ENCODE data around the gene ANXA5.
"Not testable (repeated sequence)": the region's sequence is repeated elsewhere in the genome, so short reads cannot be mapped to it uniquely, and the experiment has no call there.

The ANXA5 gene

DNA sequence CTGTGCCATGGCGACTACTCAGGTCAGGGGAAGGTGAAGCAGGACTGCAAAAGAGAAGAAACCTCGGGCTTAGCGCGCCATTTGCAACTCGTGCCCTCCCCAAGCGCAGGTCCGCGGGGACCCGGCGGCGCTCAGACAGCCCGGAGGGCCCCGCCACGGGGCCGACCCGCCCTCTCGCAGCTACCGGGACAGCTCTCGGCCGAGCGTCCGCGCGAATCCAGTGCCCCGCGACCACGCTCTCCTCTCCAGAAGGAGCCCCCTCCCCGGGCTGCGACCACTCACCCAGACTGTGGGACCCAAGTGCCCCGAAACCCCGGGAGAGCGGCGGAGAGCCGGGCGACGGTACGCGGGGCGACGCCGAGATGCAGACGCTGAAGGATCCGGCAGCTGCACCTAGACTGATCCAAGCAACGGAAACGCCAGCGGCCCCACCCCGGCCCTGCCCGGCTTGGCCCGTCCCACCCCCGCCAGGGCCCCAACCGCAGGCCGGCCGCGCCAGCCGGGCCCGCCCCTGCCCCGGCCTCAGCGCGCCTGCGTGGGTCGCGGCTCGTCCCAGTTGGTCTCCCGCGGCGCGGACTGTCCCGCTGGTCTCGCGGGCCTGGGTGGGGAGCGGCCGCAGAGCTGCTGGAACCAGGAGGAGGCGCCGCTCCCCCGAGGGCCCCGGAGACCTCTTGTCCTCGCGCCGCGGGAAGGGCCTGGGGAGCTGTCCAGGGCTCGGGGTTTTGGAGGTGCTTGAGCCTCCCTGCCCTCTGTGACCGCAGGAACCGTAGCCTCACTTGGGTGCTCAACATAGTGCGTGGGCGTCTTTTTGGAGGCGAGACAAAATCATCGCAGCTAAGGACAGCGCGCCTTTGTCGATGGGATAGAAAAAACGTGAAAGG, at the start of gene ANXA5:
TSS of gene ANXA5 (minus strand) at position 400 of the 881 bp plus-strand sequence. CDS start at position 9, 391 bp downstream.
- DNase-seq (ENCODE audit: low read depth in 2 of 2) = peak; percentile 24 to 49

DNA sequence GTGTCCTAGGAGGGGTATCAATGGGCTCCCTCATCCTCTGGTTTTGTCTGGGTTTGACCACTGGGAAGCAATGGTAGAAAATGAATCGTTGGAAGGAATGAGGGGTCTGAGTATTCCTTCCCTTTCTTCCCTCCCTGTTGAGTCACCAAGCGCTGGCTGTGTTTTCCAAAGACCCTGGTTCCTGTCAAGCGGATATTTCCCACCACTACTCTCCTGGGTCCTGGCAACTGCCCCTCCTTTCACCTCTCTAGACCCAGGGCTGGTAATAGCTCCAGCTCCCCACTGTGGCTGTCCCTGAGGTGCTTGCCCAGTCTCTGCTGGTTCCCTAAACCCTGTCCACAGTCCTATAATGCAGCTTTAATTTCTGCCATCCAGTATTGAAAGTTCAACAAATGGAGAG, 46.0 kb upstream of the ANXA5 start:
- DNase-seq (ENCODE audit: low read depth in 2 of 2) = no peak

DNA sequence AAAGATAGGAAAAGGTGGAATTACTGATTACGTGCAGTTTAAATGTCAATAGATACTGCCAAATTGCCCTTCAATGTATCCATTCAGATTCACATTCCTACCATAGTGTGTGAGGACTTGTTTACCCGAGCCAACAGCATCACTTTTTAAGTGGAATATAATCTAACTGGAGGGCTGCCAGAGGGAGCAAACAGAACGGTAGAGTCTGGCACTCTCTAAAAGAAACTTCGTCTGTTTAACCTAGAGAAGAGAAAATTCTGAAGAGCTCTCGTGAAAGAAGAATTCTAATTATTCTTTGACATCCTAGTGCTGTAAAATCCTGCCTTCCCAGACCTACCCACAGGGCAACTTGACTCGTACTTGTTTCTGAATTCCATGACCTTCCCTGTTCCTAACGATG, 45.0 kb upstream of the ANXA5 start:
- no peak for DNase-seq (ENCODE audit: low read depth in 2 of 2)

DNA sequence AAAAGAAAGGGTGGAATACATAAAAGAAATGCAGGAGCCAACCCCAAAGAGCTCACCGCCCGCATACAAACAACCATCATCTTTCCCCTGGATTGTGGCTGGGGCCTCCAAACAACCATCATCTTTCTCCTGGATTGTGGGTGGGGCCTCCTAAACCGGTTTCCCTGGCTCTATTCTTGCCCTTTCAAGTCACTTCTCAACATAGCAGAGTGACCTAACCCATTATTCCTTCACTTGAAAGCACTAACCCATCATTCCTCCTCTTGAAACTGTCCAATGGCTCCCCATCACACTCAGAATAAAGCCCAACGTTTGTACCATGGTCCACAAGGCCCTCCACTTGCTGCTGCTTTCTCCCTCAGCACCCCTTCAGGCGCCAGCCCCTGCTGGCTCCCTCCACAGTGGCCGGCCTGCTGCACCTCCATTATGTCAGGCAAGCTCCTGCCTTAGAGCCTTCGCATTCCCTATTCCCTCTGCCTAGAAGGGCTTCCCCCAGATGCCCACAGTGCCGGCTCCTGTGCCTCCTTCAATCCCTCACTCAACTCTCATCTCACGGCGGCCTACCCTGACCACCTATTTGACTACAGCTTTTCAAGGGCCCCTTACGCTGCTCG, 44.1 kb upstream of the ANXA5 start:
- DNase-seq (ENCODE audit: low read depth in 2 of 2) = no peak

DNA sequence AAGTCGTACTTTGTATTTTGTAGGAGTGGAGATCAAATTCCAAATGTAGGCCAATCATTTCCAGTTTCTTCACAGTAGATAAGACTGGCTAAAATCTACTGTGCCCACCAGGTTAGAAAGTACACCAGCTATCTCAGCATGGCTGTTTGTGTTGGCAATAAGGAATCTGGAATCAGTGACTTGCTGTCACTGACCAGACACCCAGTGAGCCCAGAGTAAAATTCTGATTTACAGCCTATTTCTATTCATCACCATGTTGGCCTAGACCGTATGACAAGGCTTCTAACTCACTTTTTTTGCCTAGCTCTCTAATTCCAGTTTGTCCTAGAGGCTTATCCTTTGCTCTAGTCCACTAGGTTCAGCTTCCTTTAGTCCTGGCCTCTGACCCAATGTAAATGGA, 42.8 kb upstream of the ANXA5 start:
- no peak for DNase-seq (ENCODE audit: low read depth in 2 of 2)

DNA sequence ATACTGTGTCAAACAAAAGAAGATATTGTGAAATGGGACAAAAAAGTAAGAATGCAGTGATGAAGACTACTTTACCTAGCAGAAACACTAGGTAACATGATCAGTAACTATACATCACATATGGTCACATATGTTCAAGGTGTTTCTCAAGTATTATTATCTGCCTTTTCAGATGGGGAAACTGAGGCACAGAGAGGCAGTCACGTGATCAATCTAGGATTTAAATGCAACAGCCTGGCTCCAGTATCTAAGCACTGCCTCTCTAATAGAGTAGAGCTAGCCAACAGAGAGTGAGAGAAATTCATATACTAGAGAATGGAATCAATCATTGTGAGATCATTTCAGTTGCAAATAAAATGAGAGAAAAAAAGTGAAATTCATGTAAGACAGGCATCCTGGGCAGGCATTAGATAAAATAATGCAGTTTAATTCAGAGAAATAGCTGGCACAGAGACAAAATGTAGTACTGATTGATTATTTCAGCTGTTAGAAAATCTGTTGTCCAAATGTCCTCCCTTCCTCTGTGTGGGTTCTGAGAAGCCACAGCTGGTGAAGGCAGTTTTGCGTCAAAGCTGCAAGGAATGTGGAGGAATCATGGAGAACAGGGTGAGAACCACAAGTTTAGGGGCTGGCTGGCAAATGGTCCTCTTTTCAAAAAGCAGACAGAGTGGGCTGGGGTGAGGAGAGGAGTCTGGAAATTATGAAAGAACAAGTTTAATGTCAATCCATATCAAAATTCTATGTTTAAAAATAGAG, 42.2 kb upstream of the ANXA5 start:
- DNase-seq (ENCODE audit: low read depth in 2 of 2) = no peak

DNA sequence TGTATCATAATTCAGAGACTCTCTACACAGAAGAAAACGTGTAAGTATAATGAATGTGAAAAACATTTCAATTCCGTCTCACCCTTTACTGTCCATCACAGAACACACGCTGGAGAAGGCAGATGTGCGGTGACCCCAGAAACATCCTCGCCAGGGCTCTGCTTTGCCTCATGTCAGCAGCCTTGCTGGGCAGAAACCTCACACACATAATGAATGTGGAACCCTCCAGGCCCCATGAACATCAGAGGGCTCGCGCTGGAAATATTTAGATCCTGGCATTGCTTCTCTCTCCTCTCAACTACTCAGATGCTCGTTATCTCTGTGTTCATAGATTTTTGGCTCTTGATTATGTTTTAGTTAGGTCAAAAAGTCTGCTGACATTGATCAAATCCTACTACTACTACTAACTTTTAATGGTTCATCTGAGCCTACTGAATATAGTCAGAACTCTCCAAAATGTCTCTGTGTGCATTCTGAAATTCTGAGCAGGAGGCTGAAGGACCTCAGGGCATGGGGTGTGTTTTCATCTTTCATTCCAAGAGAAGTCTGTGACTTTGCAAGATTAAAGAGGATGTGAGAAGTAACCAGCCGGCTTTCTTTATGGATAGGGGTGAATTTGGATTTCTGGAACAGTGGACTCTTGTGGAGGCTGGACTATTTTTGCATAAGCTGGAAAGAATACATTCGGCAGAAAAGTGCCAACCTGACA, 41.2 kb upstream of the ANXA5 start:
- no peak for DNase-seq (ENCODE audit: low read depth in 2 of 2)

DNA sequence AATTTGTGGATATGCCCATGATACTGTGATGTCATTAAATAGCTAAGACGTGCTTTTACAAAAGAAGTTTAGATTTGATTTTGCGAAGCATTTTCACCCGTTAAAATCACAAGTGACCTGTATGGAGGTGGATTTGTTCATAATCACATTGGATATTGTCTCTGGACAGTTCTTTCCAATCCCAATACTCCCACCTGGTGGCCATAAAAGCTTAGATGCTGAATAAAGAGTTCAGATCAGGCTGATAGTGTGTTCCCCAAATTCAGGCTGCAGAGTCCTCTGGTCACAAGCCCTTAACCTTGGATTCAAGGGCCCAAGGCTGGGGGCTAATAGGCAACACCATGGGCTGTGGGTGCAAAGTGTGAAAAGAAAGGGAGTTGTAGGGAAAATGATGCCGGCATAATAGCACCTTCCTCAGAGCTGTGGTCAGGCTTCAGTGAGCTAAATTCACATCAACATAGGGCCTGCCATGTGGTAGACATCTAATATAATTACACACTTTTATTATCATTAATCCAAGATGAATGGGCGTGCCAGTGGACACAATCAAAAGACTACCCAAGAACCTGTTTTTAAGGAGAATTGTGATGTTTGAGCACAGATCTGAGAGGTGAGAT, 40.1 kb upstream of the ANXA5 start:
- DNase-seq (ENCODE audit: low read depth in 2 of 2) = no peak

DNA sequence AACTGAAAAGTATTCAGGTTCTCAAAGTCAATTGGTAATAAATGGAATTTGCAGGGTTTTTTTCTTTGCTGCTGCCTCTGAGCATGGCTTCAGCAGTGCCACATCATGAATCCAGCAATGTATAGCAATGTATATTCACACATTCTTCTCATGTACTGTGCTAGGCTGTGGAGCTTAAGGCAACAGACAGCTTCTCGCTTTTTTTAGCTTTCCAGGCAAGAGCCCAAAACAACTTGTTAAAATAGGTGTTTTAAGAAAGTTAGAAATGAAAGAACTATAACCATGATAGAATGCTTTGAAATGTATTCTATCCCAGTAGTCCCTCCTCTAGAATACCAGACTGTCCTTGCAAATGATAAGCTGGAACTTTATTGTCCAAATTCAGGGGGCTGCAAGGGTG, 37.8 kb upstream of the ANXA5 start:
- no peak for DNase-seq (ENCODE audit: low read depth in 2 of 2)

DNA sequence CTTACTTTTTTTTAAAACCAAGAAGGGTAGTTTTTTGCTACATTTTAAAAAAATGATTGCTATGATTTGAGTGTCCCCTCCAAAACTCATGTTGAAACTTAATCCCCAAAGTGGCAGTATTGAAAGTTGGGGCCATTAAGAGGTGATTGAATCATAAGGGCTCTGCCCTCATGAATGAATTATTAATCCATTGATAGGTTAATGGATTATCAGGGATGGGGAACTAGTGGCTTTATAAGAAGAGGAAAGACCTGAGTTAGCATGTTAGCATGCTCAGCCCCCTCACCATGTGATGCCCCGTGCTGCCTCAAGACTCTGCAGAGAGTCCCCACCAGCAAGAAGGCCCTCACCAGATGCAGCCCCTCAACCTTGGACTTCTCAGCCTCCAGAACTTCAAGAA, 37.2 kb upstream of the ANXA5 start:
- no peak for DNase-seq (ENCODE audit: low read depth in 2 of 2)

DNA sequence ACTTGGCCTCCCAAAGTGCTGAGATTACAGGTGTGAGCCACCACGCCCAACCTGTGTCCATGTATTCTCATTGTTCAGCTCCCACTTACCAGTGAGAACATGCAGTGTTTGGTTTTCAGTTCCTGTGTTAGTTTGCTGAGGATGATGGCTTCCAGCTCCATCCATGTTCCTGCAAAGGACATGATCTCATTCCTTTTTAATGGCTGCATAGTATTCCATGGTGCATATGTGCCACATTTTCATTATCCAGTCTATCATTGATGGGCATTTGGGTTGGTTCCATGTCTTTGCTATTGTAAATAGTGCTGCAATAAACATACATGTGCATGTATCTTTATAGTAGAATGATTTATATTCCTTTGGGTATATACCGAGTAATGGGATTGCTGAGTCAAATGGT, 33.0 kb upstream of the ANXA5 start:
- not testable (repeated sequence) for DNase-seq (ENCODE audit: low read depth in 2 of 2)

DNA sequence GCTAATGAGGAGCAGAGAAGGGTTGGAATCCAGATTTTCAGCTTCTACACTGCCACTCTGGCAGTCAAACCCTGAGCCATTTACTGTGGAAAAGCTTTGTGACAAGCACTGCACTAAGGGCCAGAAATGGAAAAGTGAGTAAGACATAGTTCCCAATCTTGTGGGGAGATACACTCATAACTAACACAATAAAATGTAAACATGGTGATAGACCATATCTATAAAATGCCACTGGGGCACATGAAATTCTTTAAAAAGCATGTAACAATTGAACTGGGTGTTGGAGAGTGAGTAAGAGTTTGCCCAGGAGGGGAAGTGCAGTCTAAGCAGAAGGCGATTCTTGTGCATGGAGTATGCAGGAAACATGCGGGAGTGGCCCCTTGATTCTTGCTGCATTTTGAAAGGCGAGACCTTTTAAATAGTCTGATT, 32.0 kb upstream of the ANXA5 start:
- no peak for DNase-seq (ENCODE audit: low read depth in 2 of 2)

DNA sequence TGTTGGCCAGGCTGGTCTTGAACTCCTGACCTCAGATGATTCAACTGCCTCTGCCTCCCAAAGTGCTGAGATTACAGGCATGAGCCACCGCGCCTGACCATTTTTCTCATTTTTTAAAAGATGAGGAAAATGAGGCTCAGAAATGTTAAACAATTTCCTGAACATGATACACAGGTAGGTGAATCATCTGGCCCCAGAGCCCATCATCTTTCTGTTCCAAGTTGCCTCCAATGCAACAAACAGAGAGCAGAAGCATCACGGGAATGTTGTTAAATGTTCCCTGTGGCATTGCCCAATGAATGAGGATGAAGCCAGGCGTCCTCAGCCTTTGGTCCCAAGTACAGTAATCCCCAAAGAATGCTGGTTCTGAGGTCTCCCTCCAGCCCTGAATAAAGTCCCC, 31.3 kb upstream of the ANXA5 start:
- DNase-seq (ENCODE audit: low read depth in 2 of 2) = no peak

DNA sequence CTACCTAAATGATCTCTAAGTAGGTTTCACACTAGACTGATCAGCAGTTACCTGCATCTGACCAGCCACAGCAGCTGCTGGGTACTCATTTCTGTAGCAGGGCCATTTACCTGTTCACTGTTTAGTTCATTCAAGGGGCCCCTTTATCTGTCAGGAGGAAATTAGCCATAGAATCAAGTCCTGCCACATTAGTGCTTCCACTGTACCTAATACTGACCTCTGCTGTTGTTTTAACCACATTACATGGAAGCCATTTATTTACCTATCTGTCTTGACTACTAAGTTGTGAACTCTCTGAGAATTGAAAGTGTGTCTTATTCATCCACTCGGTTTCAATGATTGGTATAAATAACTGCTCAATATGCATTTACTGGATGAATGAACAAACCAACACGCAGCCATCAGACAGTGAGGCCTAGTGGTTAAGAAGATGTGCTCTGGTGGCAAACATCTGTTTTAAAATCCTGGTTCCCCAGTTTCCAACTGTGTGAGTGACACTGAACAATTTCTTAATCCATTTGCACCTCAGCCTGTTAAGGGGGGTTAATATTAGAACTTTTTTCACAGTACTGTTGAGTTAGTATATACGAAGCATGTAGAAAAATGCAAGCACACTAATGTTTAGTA, 30.0 kb upstream of the ANXA5 start:
- DNase-seq (ENCODE audit: low read depth in 2 of 2) = no peak

DNA sequence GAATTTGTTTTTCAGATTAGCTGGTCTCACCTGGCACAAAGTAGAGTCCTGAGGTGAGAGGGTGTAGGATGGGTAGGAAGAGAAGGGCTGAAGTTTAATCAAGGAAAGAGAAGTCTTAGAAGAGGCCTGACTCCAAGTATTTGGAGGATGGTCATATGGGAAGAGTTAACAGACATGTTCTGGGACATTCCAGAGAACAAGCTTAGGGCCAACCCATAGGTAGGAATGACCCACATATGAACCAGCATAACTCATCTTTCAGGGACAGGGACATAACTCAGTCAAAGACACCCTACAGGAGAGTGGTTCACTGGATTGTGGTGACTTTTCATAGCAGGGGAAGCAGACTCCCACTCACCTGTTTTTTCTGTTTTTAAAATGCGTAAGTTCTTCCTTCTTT, 27.9 kb upstream of the ANXA5 start:
- DNase-seq (ENCODE audit: low read depth in 2 of 2) = no peak

DNA sequence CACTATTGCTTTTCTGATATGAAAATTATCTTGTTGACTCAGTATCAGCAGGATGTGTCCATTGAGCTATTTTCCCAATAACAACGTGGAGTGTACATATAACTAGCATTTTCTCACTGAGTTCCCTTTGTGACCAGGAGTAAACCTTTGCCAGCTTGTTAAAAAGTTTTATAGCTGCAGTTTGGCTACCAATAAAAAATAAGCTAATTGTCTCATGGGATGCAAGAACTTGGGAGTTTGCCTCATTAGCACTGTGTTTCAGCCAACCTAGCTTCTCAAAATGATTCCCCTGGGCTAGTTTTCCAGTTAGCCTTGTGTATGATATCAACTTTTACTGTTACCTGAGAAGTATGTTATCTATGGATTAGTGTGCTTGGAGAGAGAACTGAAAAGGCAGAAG, 24.9 kb upstream of the ANXA5 start:
- DNase-seq (ENCODE audit: low read depth in 2 of 2) = no peak

DNA sequence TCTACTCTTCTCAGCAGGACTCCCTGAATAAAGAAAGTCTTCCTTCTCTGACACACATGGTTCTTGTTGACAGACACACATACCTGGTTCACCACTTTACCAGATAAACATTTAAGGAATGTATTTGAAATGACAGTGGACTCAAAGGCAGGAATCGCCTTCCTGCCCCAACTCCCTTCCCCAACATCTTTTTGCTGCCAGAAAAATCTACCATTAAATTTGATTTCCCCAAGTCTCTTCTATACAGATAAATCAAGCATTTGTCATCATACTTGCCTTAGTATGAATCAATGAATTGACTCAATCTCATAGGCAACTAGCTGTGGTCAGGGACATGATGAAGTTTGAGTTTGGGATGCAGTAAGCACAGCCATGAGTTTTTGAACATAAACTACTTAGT, 23.3 kb upstream of the ANXA5 start:
- no peak for DNase-seq (ENCODE audit: low read depth in 2 of 2)

DNA sequence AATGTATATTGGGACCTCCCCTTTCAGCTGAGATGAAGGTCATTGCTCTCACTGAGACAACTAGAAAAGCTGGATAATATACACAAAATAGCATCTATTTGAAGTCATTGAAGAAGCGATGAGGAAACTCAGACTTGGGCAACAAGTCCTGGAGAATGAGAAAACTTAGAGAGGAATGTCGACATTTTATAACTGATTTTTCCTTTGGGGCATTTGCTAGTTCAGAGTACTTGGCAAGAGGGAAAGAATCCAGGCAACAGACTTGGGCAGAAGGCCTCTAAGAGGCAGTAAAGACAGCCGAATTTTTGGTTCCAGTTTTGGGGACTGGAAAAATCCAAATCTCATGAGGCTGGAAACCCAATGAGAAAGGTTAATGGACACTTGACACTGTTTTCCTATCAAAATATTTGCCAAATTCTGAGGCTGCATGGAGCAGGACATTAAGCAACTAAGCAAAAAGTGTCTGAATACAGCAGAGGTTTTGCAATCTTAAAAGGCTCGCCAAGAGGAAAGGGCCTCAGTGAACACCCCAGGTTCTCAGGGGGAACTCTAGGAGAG, 21.0 kb upstream of the ANXA5 start:
- DNase-seq (ENCODE audit: low read depth in 2 of 2) = no peak

DNA sequence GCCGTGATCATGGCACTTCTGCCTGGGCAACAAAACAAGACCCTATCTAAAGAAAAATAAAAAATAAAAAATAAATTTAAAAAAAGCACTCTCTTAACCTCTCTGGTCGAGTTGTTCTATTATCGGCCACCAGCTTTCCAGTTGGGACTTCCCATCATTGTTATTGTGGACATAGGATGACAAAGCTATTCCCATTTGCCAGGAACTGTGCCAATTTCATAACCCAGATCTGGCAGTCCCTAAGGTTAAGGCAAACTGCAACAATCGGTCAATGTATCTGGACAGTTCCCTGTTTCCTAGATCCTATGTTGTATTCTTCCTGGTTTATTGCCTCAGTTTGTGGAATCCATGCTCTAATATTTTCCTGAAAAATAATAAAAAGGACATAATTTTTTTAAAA, 17.8 kb upstream of the ANXA5 start:
- no peak for DNase-seq (ENCODE audit: low read depth in 2 of 2)

DNA sequence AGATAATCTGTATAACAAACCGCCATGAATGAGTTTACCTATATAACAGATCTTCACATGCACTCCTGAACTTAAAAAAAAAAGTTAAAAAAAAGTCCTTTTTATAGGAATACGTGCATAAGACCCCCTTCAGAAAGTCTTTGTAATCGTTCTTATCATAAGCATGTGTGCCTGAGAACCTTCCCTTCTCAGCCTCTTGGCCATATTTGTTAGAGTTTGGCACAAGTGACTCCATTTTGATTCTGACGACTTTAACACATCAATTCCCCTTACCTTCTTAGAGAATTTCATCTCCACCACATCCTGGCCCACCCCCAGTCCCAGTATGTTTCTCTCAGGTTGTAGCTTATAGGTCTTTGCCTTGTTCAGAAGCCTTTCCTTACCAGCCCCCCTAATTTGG, 16.0 kb upstream of the ANXA5 start:
- no peak for DNase-seq (ENCODE audit: low read depth in 2 of 2)

All from activated CD8-positive, alpha-beta memory T cell treated with anti-CD3 and anti-CD28 coated beads for 4 hours (primary cell).